ENCODE measurements around the gene FGGY.

The FGGY gene

GRCh38 chr1:59701376-59701775 is 404.5 kb downstream of the FGGY start:
- no peak for TF ChIP-seq CTCF (conservative IDR thresholded peaks at IDR 0.05; ENCODE audit: low read depth, low read length)
- no peak overlapping the region for H3K4me3 ChIP-seq (ENCODE audit: low read length)
- DNase-seq (ENCODE audit: low read depth), result no peak

- no peak for DNase-seq (ENCODE audit: low read depth)
- TF ChIP-seq CTCF (conservative IDR thresholded peaks at IDR 0.05; ENCODE audit: low read depth, low read length), result no peak
- H3K4me3 ChIP-seq (ENCODE audit: low read length), result no peak overlapping the region
Measured at GRCh38 chr1:59703226-59703917, 406.5 kb downstream of the FGGY start.

- H3K4me3 ChIP-seq (ENCODE audit: low read length), result no peak overlapping the region
- DNase-seq (ENCODE audit: low read depth), result no peak
- no peak for TF ChIP-seq CTCF (conservative IDR thresholded peaks at IDR 0.05; ENCODE audit: low read depth, low read length)
Measured at GRCh38 chr1:59703918-59704378, 407.1 kb downstream of the FGGY start.

- no peak overlapping the region for H3K4me3 ChIP-seq (ENCODE audit: low read length)
- no peak for TF ChIP-seq CTCF (conservative IDR thresholded peaks at IDR 0.05; ENCODE audit: low read depth, low read length)
- no peak for DNase-seq (ENCODE audit: low read depth)
Measured at GRCh38 chr1:59704716-59705115, 407.8 kb downstream of the FGGY start.

- no peak for DNase-seq (ENCODE audit: low read depth)
Measured at GRCh38 chr1:59705466-59706302, 408.8 kb downstream of the FGGY start.

GRCh38 chr1:59706303-59706599 is 409.4 kb downstream of the FGGY start:
- no peak overlapping the region for H3K4me3 ChIP-seq (ENCODE audit: low read length)
- DNase-seq (ENCODE audit: low read depth), result no peak
- no peak for TF ChIP-seq CTCF (conservative IDR thresholded peaks at IDR 0.05; ENCODE audit: low read depth, low read length)

More at GRCh38 chr1:59705466-59706302, 408.8 kb downstream of the FGGY start:
- TF ChIP-seq CTCF (conservative IDR thresholded peaks at IDR 0.05; ENCODE audit: low read depth, low read length), result no peak
- H3K4me3 ChIP-seq (ENCODE audit: low read length), result no peak overlapping the region

All from retinal pigment epithelial cell (primary cell).